Measurements from ENCODE around the gene MST1. TPM values are rescaled to one million over a fixed set of nuclear protein-coding genes. Genes with fewer than 3 reads are reported as not detected.

The MST1 gene
- total RNA-seq, 2 donors from 2014 or later: 4.2 to 6.8 TPM

- Mint-ChIP-seq H3K9me3 (no peaks in the 10 kb centered on the region), H3K36me3 (no peaks in the 10 kb centered on the region), H3K27ac (peak overlapping the region; percentile 93 to 97), H3K4me1 (ENCODE audit: low read depth in 2 of 2) (peaks cover 29 to 38% of the 10 kb centered on the region in 2 donors), H3K4me3 (peak overlapping the region; percentile 89), H3K27me3 (no peaks in the 10 kb centered on the region)
- DNase-seq (ENCODE audit: low spot score) (no peak), ATAC-seq (no peak)
These were observed 33.6 kb upstream of the MST1 start for GRCh38 chr3:49722896-49723295.

DNA sequence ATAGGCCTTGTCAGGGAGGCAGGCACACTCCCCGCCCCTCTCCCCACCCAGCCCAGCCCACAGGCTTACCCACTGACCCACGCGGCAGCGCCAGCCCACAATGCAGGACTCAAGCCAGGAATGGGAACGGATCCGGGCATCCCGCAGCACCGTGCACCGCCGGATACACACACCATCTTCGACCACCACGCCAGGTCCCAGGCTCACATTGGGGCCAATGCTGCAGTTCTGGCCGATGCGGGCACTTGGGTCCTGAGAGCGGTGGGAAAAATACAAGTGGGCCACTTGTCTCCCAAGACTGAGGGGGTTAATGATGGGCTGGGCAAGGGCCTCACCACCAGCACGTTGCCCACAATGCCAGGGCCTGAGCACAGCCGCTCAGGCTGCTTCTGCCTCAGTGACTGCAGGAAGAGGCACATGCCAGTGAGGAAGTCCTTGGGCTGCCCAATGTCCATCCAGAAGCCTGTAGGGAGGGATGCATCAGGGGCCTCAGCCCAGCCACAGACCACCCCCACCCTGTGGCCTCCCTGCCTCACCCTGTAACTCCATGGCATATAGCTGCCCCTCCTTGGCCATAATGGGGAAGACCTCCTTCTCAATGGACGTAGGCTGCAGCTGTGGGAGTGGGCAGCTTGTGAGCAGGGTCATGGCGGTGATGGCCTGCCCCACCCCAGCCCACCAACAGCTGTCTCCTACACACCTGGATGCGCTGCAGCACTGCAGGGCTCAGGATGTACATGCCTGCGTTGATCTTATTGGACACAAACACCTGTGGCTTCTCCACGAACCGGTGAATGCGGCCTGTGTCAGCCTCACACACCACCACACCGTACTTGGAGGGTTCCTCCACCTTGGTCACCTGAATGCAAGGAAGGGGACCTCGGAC is 32.9 kb upstream of the MST1 start:
- H3K27me3 Mint-ChIP-seq: no peaks in the 10 kb centered on the region
- no peaks in the 10 kb centered on the region for H3K9me3 Mint-ChIP-seq
- peaks cover 29 to 41% of the 10 kb centered on the region in 2 donors for H3K4me1 Mint-ChIP-seq (ENCODE audit: low read depth in 2 of 2)
- no peaks in the 10 kb centered on the region for H3K36me3 Mint-ChIP-seq
- peak overlapping the region; percentile 89 for H3K4me3 Mint-ChIP-seq
- ATAC-seq (no peak), DNase-seq (ENCODE audit: low spot score) (no peak)
- H3K27ac Mint-ChIP-seq: peak overlapping the region; percentile 93 to 97

DNA sequence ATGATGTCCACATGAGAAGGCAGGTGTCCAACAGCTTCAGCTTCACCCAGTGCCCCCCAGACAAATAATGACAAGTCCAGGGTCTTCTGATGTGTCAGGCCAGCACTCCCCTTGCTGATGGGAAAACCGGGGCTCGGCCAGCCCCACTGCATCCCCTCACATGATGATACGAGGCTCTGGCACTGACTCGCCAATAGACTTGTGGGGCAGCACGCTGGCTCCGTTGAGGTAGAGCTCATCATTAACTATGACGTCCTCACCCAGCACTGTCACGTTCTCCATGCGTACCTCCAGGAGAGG is 32.3 kb upstream of the MST1 start:
- no peaks in the 10 kb centered on the region for H3K36me3 Mint-ChIP-seq
- no peak for DNase-seq (ENCODE audit: low spot score)
- no peaks in the 10 kb centered on the region for H3K9me3 Mint-ChIP-seq
- ATAC-seq: no peak
- peak overlapping the region in 1 of 2 donors; percentile 39 for H3K27ac Mint-ChIP-seq
- H3K4me3 Mint-ChIP-seq: no peak overlapping the region
- H3K4me1 Mint-ChIP-seq (ENCODE audit: low read depth in 2 of 2): peaks cover 29 to 41% of the 10 kb centered on the region in 2 donors
- H3K27me3 Mint-ChIP-seq: no peaks in the 10 kb centered on the region

DNA sequence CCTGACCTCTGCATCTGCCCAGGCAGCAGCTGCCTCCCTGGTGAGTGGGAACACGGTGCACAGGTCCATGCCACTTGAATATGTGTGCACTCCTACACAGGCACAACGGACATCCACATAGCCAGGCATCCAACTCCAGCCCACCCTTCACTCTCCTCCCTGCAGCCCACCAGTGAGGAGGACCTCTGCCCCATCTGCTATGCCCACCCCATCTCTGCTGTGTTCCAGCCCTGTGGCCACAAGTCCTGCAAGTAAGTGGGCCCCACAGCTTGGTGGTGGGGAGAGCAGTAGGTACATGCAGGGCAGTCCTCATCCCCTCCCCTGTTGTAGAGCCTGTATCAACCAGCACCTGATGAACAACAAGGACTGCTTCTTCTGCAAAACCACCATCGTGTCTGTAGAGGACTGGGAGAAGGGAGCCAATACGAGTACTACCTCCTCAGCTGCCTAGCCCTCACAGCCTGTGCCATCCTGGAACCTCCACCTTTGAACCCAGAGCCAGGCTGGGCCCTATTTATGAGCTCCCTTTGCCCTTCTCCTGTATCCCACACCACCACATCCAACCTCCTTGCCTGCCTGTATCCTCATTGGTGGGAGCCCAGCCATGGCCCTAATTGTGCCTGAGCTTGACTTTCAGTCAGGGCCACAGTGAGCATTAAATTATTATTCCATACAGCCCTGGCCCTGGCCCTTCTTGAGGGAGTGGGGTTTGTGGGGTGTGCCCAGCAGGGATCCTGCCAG is 31.8 kb upstream of the MST1 start:
- Mint-ChIP-seq H3K36me3 (no peaks in the 10 kb centered on the region), H3K27me3 (no peaks in the 10 kb centered on the region), H3K4me1 (ENCODE audit: low read depth in 2 of 2) (peaks cover 29 to 41% of the 10 kb centered on the region in 2 donors), H3K4me3 (peak overlapping the region; percentile 15), H3K9me3 (no peaks in the 10 kb centered on the region), H3K27ac (peak overlapping the region; percentile 39 to 67)
- no peak for DNase-seq (ENCODE audit: low spot score)
- ATAC-seq: no peak

DNA sequence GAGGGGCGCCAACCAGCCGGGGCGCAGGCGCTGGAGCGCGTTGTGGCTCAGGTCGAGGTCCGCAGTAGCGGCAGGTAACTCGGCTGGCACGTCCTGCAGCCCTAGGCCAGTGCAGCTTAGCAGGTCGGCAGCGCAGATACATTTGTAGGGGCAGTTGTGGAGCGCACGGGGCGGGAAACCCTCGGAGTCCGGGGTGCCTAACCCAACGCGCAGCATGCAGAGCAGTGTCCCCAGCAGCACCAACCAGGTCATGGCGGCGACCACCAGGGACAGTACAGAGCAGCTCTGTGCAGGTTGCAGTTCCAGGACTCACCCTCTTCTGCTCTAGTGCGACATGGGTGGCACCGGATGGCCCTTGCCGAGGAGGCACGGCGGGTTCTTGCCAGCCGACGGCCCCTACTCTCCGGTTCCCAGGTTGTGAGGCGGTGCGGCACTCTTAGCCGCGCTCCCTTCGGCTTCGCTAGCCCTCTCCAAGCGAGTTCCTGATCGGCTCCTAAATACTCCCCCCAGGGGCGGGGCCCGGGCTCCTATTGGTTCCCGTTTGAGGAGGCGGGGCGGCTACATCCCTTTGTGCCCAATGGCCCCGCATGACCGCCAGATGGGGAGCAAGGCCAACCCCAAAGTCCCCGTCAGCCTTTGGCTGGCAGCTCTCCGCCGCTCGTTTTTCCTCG is 30.1 kb upstream of the MST1 start, which contains the start of gene AMIGO3:
TSS of gene AMIGO3 (minus strand) at position 471 of the 671 bp plus-strand sequence. CDS start at position 252, 219 bp downstream.
- H3K36me3 Mint-ChIP-seq: no peaks in the 10 kb centered on the region
- H3K9me3 Mint-ChIP-seq: no peaks in the 10 kb centered on the region
- DNase-seq (ENCODE audit: low spot score): peak; percentile 94

DNA sequence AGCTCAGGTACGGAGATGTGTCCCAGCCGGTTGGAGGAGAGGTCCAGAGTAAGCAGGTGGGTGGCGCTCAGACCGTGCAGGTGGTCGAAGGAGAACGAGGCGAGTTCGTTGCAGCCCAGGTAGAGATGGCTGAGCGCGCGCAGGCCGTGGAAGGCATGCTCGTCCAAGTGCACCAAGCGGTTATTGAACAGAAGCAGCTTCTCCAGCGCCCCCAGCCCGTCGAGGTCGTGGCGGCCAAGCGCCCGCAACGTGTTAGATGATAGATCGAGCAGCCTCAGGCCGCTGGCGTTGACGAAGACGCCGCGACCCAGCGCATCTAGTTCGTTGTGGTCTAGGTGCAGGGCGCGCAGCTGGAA is 29.6 kb upstream of the MST1 start:
- ATAC-seq (no peak), DNase-seq (ENCODE audit: low spot score) (no peak)
- H3K36me3 Mint-ChIP-seq: no peaks in the 10 kb centered on the region
- no peaks in the 10 kb centered on the region for H3K9me3 Mint-ChIP-seq
- H3K27me3 Mint-ChIP-seq: no peaks in the 10 kb centered on the region
- peak overlapping the region; percentile 66 to 82 for H3K27ac Mint-ChIP-seq
- H3K4me1 Mint-ChIP-seq (ENCODE audit: low read depth in 2 of 2): peaks cover 24 to 40% of the 10 kb centered on the region in 2 donors
- peak overlapping the region; percentile 84 for H3K4me3 Mint-ChIP-seq

More for the DNA sequence above, 30.1 kb upstream of the MST1 start, which contains the start of gene AMIGO3:
- Mint-ChIP-seq H3K27me3 (no peaks in the 10 kb centered on the region), H3K4me3 (peak within 1 kb of the TSS; percentile 84), H3K27ac (peak within 1 kb of the TSS; percentile 66 to 82), H3K4me1 (ENCODE audit: low read depth in 2 of 2) (peaks cover 28 to 41% of the 10 kb centered on the region in 2 donors)
- ATAC-seq: peak; percentile 74 to 79

- Mint-ChIP-seq H3K4me1 (ENCODE audit: low read depth in 2 of 2) (peaks cover 24 to 40% of the 10 kb centered on the region in 2 donors), H3K4me3 (peak overlapping the region; percentile 84), H3K36me3 (no peaks in the 10 kb centered on the region), H3K27ac (peak overlapping the region; percentile 66 to 82), H3K9me3 (no peaks in the 10 kb centered on the region), H3K27me3 (no peaks in the 10 kb centered on the region)
- ATAC-seq (no peak), DNase-seq (ENCODE audit: low spot score) (no peak)
These were observed 28.9 kb upstream of the MST1 start for GRCh38 chr3:49717959-49718857.

DNA sequence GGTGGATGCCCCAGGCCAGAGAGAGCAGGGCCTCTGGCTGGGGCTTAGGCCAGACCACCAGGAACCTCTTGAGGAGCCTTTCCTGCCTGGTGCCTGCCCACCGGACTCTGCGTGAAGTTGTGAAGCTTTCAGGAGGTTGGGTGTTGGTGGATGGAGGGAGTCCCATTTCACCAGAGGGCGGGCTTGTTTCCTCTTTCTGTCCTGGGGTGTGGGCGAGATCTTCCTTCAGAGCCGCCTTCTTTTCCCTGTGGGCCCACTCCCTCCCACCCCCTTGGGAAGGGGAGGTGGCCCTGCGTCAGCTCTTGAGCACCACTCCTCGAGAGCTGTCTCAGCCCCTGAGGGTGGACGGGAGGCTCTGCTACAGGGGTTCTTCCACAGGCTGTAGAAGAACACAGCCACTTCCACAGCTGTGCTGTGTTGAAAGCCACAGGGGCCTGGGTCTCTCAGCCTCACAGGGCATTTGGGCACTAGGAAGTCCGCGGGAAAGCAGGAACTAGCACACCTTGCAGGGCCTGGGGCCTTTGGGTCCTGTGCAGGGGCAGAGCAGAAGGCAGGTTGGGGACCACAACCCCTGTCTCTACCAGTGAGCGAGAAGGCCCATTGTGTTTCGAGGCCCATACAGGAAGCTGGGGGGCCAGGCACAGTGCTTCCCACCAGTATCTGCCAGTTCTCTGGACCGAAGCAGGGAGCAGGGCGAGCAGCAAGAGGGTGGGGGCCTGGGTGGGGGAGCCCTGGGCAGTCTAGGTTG is 28.1 kb upstream of the MST1 start:
- ATAC-seq (no peak), DNase-seq (ENCODE audit: low spot score) (peak; percentile 34)
- Mint-ChIP-seq H3K27me3 (no peaks in the 10 kb centered on the region), H3K4me1 (ENCODE audit: low read depth in 2 of 2) (peaks cover 20 to 35% of the 10 kb centered on the region in 2 donors), H3K9me3 (no peaks in the 10 kb centered on the region), H3K36me3 (no peaks in the 10 kb centered on the region), H3K27ac (no peak overlapping the region), H3K4me3 (no peak overlapping the region)

GRCh38 chr3:49716691-49717210 is 27.5 kb upstream of the MST1 start:
- H3K9me3 Mint-ChIP-seq: no peaks in the 10 kb centered on the region
- H3K27me3 Mint-ChIP-seq: no peaks in the 10 kb centered on the region
- H3K36me3 Mint-ChIP-seq: no peaks in the 10 kb centered on the region
- H3K4me3 Mint-ChIP-seq: no peak overlapping the region
- peaks cover 26 to 35% of the 10 kb centered on the region in 2 donors for H3K4me1 Mint-ChIP-seq (ENCODE audit: low read depth in 2 of 2)
- H3K27ac Mint-ChIP-seq: no peak overlapping the region
- DNase-seq (ENCODE audit: low spot score): peak; percentile 34
- ATAC-seq: no peak

GRCh38 chr3:49716169-49716568 is 26.9 kb upstream of the MST1 start:
- H3K27me3 Mint-ChIP-seq: no peaks in the 10 kb centered on the region
- DNase-seq (ENCODE audit: low spot score) (peak; percentile 59), ATAC-seq (no peak)
- H3K4me3 Mint-ChIP-seq: no peak overlapping the region
- peaks cover 28 to 39% of the 10 kb centered on the region in 2 donors for H3K4me1 Mint-ChIP-seq (ENCODE audit: low read depth in 2 of 2)
- H3K9me3 Mint-ChIP-seq: no peaks in the 10 kb centered on the region
- no peak overlapping the region for H3K27ac Mint-ChIP-seq
- H3K36me3 Mint-ChIP-seq: no peaks in the 10 kb centered on the region

DNA sequence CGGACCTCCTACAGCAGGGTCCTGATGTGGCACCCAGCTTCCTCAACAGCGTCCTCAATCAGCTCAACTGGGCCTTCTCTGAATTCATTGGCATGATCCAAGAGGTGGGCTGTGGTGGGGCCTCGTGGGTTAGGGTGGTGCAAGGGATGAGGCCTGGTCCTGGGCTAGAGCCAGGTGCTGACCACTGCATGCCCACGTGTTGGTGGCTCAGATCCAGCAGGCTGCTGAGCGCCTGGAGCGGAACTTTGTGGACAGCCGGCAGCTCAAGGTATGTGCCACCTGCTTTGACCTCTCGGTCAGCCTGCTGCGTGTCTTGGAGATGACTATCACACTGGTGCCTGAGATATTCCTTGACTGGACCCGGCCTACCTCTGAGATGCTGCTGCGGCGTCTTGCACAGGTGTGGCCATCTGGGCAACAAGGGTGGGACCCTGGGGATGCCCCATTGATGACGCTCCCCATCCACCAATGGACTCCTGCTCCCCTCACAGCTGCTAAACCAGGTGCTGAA is 26.4 kb upstream of the MST1 start:
- Mint-ChIP-seq H3K27ac (no peak overlapping the region), H3K4me3 (no peak overlapping the region), H3K4me1 (ENCODE audit: low read depth in 2 of 2) (peaks cover 24 to 35% of the 10 kb centered on the region in 2 donors), H3K27me3 (no peaks in the 10 kb centered on the region), H3K36me3 (no peaks in the 10 kb centered on the region), H3K9me3 (no peaks in the 10 kb centered on the region)
- DNase-seq (ENCODE audit: low spot score) (peak; percentile 54), ATAC-seq (no peak)
